Panc1 (cell line): Measurements from ENCODE around the gene GDF10.

Source experiments
- CTCF ChIP-seq: fragments of 450-650 bp; IDR thresholded peaks from 2 replicates; pipeline ENCODE4 v1.5.1; 2017; ENCODE audit warnings: mild to moderate bottlenecking
- POLR2AphosphoS5 ChIP-seq: IDR thresholded peaks from 2 replicates; pipeline ENCODE4 v1.6.1; 2012; ENCODE audit warnings: mild to moderate bottlenecking, low read depth, low read length, moderate library complexity
- REST ChIP-seq, 2 experiments: IDR thresholded peaks; 2 replicates each; pipeline ENCODE4 v1.6.1; 2011 to 2012; ENCODE audit warnings: low read depth in 2 of 2, control low read depth in 1 of 2, low read length in 1 of 2, mild to moderate bottlenecking in 1 of 2, moderate library complexity in 1 of 2; ENCODE audit not compliant: insufficient read depth in 1 of 2

GRCh38 chr10:47276576-47277351 lies 23.2 kb upstream of the GDF10 start:
- TF ChIP-seq CTCF: no peak
- no peak for TF ChIP-seq REST (IDR thresholded peaks at IDR 0.05; ENCODE audit: insufficient read depth in 1 of 2, low read depth in 2 of 2, low read length in 1 of 2)
- no peak for TF ChIP-seq POLR2AphosphoS5
